Stimulated activated CD4-positive, alpha-beta T cell treated with anti-CD3 and anti-CD28 coated beads, TNF-alpha, amount 100 ng/mL, for 24 hours (primary cell): ENCODE measurements around the gene PVALEF.

Source experiments
- DNase-seq, 3 experiments: peaks; one replicate each; pipeline ENCODE4 v3.0.0-alpha.2; 2020; ENCODE audit warnings: low read depth in 3 of 3

The PVALEF gene

DNA sequence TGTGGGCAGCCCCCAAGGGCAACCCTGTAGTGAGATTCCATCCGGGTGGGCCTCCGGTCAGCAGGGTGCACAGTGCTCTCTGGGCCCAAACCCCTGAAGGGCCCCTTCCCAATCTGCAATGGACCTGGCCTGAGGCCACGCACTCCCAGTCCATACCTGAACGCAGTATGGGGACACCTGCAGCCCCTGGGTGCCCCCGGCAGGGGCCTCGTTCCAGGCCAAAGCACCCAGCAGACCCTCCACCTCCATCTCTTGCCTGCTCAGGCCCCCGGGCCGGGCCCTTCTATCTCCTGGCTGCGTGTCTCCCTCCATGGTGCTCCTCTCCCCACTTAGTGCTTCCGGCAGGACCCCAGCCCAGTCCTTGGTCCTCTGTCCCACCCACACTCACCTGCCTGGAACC is 18.0 kb downstream of the PVALEF start:
- no peak for DNase-seq

DNA sequence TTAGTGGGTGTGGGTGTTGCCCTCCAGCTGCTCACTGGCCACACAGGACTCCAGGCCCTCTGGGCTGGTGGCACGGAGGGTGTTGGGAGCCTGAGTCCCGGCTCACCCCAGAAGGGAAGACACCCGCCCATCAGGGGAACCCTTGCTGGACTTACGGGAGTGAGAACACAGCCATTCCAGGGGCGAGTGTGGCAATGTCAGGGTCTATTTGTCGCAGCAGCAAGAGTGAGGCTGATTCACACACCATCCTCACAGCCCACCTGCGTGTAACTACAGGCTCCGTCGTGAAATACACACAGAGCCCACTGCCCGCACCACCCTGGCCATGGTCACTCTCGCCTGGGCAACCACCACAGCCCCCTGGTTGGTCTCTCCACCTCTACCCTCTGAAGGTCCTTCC is 18.5 kb downstream of the PVALEF start:
- DNase-seq, result no peak

DNA sequence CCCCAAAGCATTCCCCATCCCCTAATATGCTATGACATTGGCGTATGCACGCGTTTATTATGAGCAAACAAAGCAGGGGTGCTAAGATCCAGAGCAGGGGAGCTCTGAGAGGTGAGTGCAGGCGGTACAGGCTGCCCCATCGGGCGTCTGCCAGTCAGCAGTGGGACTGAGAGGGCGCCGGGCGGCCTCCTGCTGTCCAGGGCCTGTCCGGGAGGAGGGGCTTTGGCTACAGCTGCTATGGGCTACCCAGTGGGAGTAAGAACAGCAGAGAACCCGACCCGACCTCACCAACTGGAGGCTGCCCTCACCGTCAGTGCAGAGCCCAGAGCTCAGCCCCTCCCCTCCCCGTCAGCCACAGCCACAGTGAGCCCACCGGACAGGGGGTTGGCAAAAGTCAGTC is 19.2 kb downstream of the PVALEF start:
- DNase-seq, result no peak

DNA sequence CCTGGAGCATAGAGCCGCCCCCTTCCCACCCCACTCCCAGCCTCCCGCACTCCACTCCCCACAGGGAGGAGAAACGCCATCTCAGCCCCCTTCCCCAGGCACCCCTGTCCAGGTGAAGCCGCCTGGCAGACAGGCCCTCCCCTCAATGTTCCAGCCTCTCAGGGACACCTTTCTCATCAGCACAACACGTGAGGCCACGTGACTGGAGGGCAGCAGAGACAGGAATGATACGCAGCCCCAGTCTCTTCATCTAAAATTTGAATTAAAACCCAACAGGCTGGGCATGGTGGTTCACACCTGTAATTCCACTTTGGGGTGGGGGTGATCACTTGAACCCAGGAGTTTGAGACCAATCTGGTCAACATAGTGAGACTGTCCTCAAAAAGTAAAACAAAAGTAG is 20.9 kb downstream of the PVALEF start:
- DNase-seq, result no peak

- no peak for DNase-seq
These were observed 21.8 kb downstream of the PVALEF start for GRCh38 chr17:81187120-81187519.

DNA sequence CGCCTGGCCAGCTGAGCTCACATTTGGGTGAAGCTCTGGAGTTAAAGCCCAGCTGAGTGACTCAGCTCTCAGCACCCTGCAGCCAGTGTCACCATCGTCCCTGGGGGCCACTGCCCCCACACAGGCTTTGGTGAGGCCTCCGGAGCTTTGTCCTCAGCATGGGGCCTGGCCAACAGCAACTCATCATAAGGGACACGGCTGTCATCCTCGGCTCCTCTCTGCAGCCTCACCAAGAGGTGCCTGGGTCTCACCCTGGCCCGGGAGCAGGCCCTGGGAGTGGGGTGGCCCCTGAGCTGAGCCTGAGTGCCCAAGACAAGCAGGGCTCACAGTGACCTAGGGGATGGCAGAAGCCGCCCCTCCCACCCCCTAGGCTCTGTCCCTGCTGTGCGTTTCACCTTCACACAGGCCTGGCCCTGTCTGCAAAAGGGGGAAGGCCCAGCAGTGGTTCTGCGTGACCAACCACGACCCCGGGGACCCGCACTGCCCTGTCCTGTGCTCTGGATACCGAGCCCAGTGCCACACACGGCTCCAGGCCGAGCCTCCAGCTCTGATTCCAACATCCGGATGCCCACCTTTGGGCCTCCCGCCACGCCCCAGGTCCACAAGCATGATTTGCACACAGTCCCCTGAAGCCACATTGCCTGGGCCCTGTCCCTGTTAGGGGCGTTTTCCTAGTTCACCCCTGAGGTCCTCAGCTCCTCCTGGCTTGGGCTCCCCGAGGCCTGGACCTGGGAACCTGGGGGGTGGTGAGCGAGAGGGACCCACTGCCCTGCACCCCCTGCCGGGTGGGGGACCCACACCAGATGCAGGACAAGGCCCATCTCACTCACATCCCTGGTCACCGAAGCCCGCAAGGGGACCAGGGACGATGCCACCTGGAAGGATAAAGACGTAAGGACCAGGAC is 22.5 kb downstream of the PVALEF start:
- no peak for DNase-seq

DNA sequence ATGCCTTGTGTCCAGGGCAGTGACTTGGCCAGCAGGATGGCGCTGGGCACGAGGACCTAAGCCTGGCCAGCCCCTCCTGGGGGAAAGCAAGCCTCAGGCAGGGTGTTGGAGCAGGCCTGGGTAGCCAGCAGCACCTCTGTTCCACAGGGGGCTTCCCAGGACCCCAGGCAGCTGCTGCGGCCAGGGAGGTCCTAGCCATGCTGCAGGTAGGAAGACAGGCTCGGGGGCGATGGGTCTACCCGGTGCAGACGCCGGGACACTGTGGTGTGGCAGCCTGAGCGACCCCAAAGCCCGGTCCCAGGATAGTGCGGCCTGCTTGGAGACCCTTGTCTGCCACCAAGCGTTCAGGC is 23.2 kb downstream of the PVALEF start:
- no peak for DNase-seq

DNA sequence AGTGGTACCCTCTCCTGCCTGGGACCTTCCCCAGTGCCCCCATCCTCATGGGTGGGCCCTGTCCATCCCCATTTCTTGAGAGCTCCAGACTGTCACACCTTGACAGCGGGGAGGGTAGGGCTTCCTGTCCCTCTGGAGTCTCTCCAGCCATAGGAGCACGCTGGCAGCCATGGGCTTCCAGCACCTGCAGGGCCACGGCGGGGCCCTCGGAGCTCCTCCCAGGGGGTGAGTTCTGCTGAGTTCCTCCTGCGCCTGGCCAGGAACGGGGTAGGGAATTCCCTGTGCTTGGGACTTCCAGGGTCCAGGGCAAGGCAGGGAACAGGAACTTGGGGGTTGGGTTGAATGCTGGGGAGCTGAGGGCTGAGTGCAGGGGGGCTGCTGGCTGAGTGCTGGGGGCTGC is 23.7 kb downstream of the PVALEF start:
- no peak for DNase-seq

- DNase-seq, result no peak
These were observed 24.6 kb downstream of the PVALEF start for GRCh38 chr17:81189670-81190530.

- DNase-seq, result no peak
These were observed 25.3 kb downstream of the PVALEF start for GRCh38 chr17:81190591-81190990.

GRCh38 chr17:81191116-81191515 is 25.8 kb downstream of the PVALEF start:
- no peak for DNase-seq

DNA sequence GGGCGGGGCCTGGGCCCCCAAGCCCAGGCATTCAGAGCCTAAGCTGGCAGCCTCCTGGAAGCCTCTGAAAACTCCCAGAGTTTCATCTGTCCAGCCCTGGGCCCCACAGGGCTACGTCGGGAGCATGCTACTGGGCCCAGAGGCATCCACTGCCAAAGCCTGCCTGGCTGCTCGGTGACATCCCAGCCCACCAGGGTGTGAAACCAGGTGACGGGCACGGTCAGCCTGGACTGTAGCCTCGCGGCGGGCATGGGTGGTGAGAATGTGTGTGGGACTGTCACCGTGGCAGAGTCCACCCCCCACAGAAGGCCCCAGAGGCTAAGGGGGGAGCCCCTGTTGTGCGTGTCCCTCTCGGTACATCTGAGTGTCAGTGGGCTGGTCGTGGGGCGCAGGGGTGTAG is 26.3 kb downstream of the PVALEF start:
- no peak for DNase-seq

DNA sequence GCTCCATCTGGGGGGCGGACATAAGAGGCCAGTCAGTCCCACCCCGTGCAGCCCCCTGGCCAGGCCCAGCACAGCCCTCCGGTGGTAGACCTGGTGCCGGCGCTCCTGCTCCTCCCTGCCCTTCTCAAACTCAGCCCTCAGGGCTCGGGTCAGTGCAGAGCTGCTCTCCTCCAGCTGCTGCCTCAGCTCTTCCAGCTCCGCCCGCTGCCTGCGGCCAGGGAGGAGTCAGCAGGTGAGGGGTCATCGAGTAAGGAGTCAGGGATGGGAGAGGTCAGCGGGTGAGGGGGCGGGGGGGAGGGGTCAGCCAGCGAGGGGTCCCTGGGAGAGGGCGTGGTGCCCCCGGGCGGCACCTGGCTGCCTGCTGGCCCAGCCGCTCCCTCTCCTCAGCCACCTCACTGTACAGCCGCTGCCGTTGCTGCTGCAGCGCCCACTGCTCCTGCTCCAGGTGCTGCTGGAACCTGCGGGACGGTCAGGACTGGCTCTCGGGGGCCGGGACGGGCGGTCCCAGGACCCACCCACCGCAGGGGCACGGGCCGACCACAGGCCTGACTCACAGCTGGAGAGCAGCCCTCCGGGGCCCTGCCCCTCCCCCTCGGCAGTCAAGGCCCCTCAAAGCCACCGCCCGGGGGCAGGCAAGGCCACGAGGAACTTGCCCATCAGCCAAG is 27.2 kb downstream of the PVALEF start:
- no peak for DNase-seq

DNA sequence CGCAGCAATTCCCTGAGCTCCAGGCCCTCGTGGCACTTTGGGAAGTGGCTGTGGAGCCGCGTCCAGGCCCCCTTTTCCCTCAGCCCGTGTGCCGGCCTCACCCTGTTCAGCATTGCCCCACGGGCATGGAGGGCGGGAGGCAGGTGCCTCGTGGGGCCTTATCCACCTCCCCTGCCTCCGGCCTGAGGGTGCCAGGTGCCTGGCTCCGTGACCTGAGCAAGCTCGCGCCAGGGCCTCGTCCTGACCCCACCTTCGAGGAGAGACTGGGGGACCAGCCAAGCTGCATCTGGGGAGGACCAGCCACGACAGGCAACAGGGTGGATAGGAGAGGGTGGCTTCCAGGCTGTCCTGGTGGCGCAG is 27.7 kb downstream of the PVALEF start:
- no peak for DNase-seq

- DNase-seq, result no peak
These were observed 28.3 kb downstream of the PVALEF start for GRCh38 chr17:81193470-81194224.

DNA sequence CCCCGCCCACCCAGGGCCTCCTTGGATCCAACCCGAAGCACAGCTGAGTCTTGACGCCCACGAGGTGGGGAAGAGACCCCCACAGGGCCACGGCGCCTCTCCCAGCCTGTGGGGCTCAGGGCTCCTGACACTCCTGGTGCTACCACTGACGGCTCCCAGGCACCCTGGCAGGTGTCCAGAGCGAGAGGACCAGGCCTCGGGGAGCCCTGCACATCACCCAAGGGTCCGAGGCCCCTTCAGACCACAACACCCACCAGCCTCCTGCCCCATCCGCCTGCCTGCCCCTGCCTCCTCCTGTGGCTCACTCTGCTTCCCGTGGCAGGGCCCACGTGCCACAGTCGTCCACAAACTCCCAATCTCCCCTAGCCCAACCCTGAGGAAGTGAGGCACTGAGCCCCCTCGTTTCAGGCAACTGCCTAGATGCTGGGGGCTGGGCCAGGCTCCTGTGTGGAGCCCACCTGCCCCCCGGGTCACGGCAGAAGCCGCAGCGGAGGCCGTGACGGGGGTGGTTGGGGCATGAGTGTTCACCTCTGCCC is 29.0 kb downstream of the PVALEF start:
- DNase-seq, result no peak

DNA sequence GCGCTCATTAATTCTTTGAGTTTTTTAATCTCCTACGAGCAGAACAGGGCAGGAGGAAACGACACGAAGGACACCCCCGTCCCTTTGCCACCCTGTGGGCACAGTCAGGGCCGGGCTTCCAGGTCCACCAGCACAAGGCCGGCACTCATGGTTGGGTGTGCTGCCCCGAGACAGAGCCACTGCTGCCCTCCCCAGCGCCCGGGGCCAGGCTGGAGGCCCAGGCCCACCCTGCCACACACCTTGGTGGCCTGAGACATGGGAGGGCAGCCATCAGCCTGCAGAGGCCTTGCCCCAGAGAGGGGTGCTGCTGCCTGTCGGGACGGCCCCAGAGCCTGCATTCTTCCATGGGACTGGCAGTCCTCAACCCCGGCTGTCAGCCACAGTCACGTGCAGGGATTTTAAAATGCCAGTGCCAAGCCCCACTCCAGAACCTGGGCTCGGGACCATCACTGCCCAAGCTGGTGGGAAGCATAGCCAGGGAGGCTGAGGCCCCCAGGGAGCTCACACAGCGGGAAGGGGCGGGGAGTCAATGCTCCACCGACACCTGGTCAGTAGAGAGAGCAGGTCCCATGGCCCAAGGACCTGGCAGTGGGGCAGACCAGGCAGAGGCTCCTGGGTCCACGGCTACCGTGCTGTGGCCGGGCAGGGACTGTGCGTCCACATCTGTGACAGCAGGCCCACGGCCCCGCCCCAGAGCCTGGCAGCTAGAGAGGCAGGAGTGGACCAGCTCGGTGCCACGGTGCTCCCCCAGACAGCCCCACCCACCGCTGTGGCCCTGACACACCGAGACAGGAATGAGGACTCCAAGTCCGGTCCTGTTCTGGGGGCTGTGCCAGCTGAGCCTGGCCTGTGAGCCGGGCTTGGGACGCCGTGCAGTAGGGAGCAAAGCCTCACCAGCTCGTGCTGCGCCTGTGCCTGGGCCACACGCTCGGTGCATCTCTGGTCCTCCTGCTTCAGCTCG is 29.9 kb downstream of the PVALEF start:
- DNase-seq, result no peak

- no peak for DNase-seq
These were observed 30.7 kb downstream of the PVALEF start for GRCh38 chr17:81195941-81196495.

- DNase-seq, result no peak
These were observed 31.4 kb downstream of the PVALEF start for GRCh38 chr17:81196505-81197408.
